ENCODE results near the gene KCNIP4. TPM values are rescaled to one million over a fixed set of nuclear protein-coding genes. Genes with fewer than 3 reads are reported as not detected.

Gene KCNIP4
- total RNA-seq, 4 donors from 2014 or later, result 2.5 TPM; not detected in 2

- in situ Hi-C loops (cut with MboI; ENCODE audit: low pct_ligation_motif_present in 1 of 4, low pct_unique_long_range_greater_than_20kb in 1 of 4, low sequenced_read_pairs in 3 of 4) (no loop called here), intact Hi-C loops (cut with DNase I; ENCODE audit: low total_unique reads) (no loop called here)
- Histone ChIP-seq H3K4me3 (no peak overlapping the region), H3K36me3 (peaks cover 0 to 24% (median 11%) of the 10 kb centered on the region in 4 donors), H3K4me1 (no peaks in the 10 kb centered on the region), H3K27me3 (no peaks in the 10 kb centered on the region), H3K27ac (no peak overlapping the region), H3K9me3 (peaks cover 5 to 23% of the 10 kb centered on the region in 2 donors)
- DNase-seq, result no peak
- TF ChIP-seq POLR2AphosphoS5 (IDR thresholded peaks at IDR 0.05) (no peak), CTCF (IDR thresholded peaks at IDR 0.05) (no peak), EP300 (IDR thresholded peaks at IDR 0.05; ENCODE audit: low read depth) (no peak)
- 88 to 100% methylated on average over 1 of the region's 1 CpG for WGBS, 2 donors (ENCODE audit: low coverage in 1 of 2)
These were observed 1212.6 kb downstream of the KCNIP4 start for GRCh38 chr4:20735931-20736330.

GRCh38 chr4:20724915-20725314 is 1223.7 kb downstream of the KCNIP4 start:
- Histone ChIP-seq H3K4me3 (no peak overlapping the region), H3K4me1 (no peaks in the 10 kb centered on the region), H3K9me3 (peaks cover 0 to 9% of the 10 kb centered on the region in 2 donors), H3K27ac (no peak overlapping the region), H3K36me3 (peaks cover 0 to 45% (median 22%) of the 10 kb centered on the region in 4 donors), H3K27me3 (no peaks in the 10 kb centered on the region)
- intact Hi-C loops (cut with DNase I; ENCODE audit: low total_unique reads) (no loop called here), in situ Hi-C loops (cut with MboI; ENCODE audit: low pct_ligation_motif_present in 1 of 4, low pct_unique_long_range_greater_than_20kb in 1 of 4, low sequenced_read_pairs in 3 of 4) (no loop called here)
- DNase-seq, result no peak
- no peak for TF ChIP-seq POLR2AphosphoS5 (IDR thresholded peaks at IDR 0.05)
- no peak for TF ChIP-seq POLR2A (IDR thresholded peaks at IDR 0.05)
- TF ChIP-seq EP300 (IDR thresholded peaks at IDR 0.05; ENCODE audit: low read depth), result no peak
- no peak for TF ChIP-seq CTCF (IDR thresholded peaks at IDR 0.05)
- 87 to 94% methylated on average over 6 of the region's 6 CpGs for WGBS, 2 donors (ENCODE audit: low coverage in 1 of 2)

- H3K27me3 ChIP-seq, result no peaks in the 10 kb centered on the region
- intact Hi-C loops (cut with DNase I; ENCODE audit: low total_unique reads) (no loop called here), in situ Hi-C loops (cut with MboI; ENCODE audit: low pct_ligation_motif_present in 1 of 4, low pct_unique_long_range_greater_than_20kb in 1 of 4, low sequenced_read_pairs in 3 of 4) (no loop called here)
- no peak overlapping the region for H3K27ac ChIP-seq
- TF ChIP-seq POLR2AphosphoS5 (IDR thresholded peaks at IDR 0.05) (no peak), CTCF (IDR thresholded peaks at IDR 0.05) (no peak), POLR2A (IDR thresholded peaks at IDR 0.05) (no peak), EP300 (IDR thresholded peaks at IDR 0.05; ENCODE audit: low read depth) (no peak)
- H3K36me3 ChIP-seq, result peaks cover 0 to 47% (median 22%) of the 10 kb centered on the region in 4 donors
- peaks cover 0 to 9% of the 10 kb centered on the region in 2 donors for H3K9me3 ChIP-seq
- 71 to 84% methylated on average over 3 of the region's 3 CpGs for WGBS, 2 donors (ENCODE audit: low coverage in 1 of 2)
- no peak for DNase-seq
- no peaks in the 10 kb centered on the region for H3K4me1 ChIP-seq
- H3K4me3 ChIP-seq, result no peak overlapping the region
These were observed 1225.1 kb downstream of the KCNIP4 start for GRCh38 chr4:20723463-20723862.

- 78% methylated on average over 3 of the region's 3 CpGs for WGBS, 2 donors (ENCODE audit: low coverage in 1 of 2)
- peaks cover 0 to 9% of the 10 kb centered on the region in 2 donors for H3K9me3 ChIP-seq
- TF ChIP-seq EP300 (IDR thresholded peaks at IDR 0.05; ENCODE audit: low read depth) (no peak), POLR2AphosphoS5 (IDR thresholded peaks at IDR 0.05) (no peak), CTCF (IDR thresholded peaks at IDR 0.05) (no peak), POLR2A (IDR thresholded peaks at IDR 0.05) (no peak)
- H3K4me3 ChIP-seq, result no peak overlapping the region
- no peak overlapping the region for H3K27ac ChIP-seq
- peaks cover 0 to 45% (median 20%) of the 10 kb centered on the region in 4 donors for H3K36me3 ChIP-seq
- in situ Hi-C loops (cut with MboI; ENCODE audit: low pct_ligation_motif_present in 1 of 4, low pct_unique_long_range_greater_than_20kb in 1 of 4, low sequenced_read_pairs in 3 of 4), result no loop called here
- no peaks in the 10 kb centered on the region for H3K4me1 ChIP-seq
- no peak for DNase-seq
- no peaks in the 10 kb centered on the region for H3K27me3 ChIP-seq
- intact Hi-C loops (cut with DNase I; ENCODE audit: low total_unique reads), result no loop called here
These were observed 1225.6 kb downstream of the KCNIP4 start for GRCh38 chr4:20723019-20723418.

All from transverse colon (tissue), 4 donors.